ENCODE data around the gene SYNE3. TPM values are rescaled to one million over a fixed set of nuclear protein-coding genes. Genes with fewer than 3 reads are reported as not detected.

The SYNE3 gene
- polyA plus RNA-seq, 1 donor (not counting 4 experiments of a cell fraction or from before 2014, with no cell fraction given), result 1.0 TPM

- no peak overlapping the region for H3K4me2 ChIP-seq (ENCODE audit: control insufficient read depth, extremely low read depth, insufficient read depth, low read depth, low read length)
- H4K20me1 ChIP-seq (ENCODE audit: control insufficient read depth, extremely low read depth, insufficient read depth, low read length), result no peaks in the 10 kb centered on the region
- peaks cover 62% of the 10 kb centered on the region for H3K79me2 ChIP-seq (ENCODE audit: control insufficient read depth, insufficient read depth, low read length)
- peaks cover 4% of the 10 kb centered on the region for H3K9me3 ChIP-seq (ENCODE audit: control insufficient read depth, low read depth, low read length)
- H2AFZ ChIP-seq (ENCODE audit: control insufficient read depth, low read length), result no peak overlapping the region
- no peak overlapping the region for H3K27ac ChIP-seq (ENCODE audit: control insufficient read depth, insufficient read depth, low read length)
- no peaks in the 10 kb centered on the region for H3K36me3 ChIP-seq (ENCODE audit: control insufficient read depth in 2 of 2, extremely low read depth in 1 of 2, insufficient read depth in 2 of 2, low read length in 2 of 2)
- TF ChIP-seq EZH2 (IDR thresholded peaks at IDR 0.05; ENCODE audit: low read length) (no peak), CTCF (optimal IDR thresholded peaks at IDR 0.05 in 1 of 3, IDR thresholded peaks at IDR 0.05 in 1 of 3, conservative IDR thresholded peaks at IDR 0.05 in 1 of 3; ENCODE audit: extremely low read depth in 1 of 3, insufficient read depth in 2 of 3, low read length in 3 of 3) (no peak)
- dilution Hi-C loops (cut with MboI; ENCODE audit: extremely low pct_ligation_motif_present, low sequenced_read_pairs), result no loop called here
- DNase-seq (ENCODE audit: low read depth, low spot score) (no peak), FAIRE-seq (no peak)
- H3K4me1 ChIP-seq (ENCODE audit: control insufficient read depth, extremely low read depth, insufficient read depth, low read length), result peaks cover 11% of the 10 kb centered on the region
- H3K9me1 ChIP-seq (ENCODE audit: control insufficient read depth, extremely low read depth, insufficient read depth, low read length), result no peaks in the 10 kb centered on the region
- H3K27me3 ChIP-seq (ENCODE audit: control insufficient read depth, extremely low read depth, insufficient read depth, low read length), result no peaks in the 10 kb centered on the region
- no peak overlapping the region for H3K9ac ChIP-seq (ENCODE audit: control insufficient read depth, extremely low read depth, insufficient read depth, low read length)
- no peak overlapping the region for H3K4me3 ChIP-seq (ENCODE audit: control insufficient read depth in 2 of 3, extremely low read depth in 1 of 3, insufficient read depth in 2 of 3, low read depth in 1 of 3, low read length in 3 of 3)
Measured at GRCh38 chr14:95541346-95541745, 24.9 kb upstream of the SYNE3 start.

GRCh38 chr14:95540236-95540855 is 23.9 kb upstream of the SYNE3 start:
- Histone ChIP-seq H3K36me3 (ENCODE audit: control insufficient read depth in 2 of 2, extremely low read depth in 1 of 2, insufficient read depth in 2 of 2, low read length in 2 of 2) (no peaks in the 10 kb centered on the region), H3K27me3 (ENCODE audit: control insufficient read depth, extremely low read depth, insufficient read depth, low read length) (no peaks in the 10 kb centered on the region), H3K9me3 (ENCODE audit: control insufficient read depth, low read depth, low read length) (peaks cover 1% of the 10 kb centered on the region), H3K27ac (ENCODE audit: control insufficient read depth, insufficient read depth, low read length) (no peak overlapping the region), H3K79me2 (ENCODE audit: control insufficient read depth, insufficient read depth, low read length) (peaks cover 72% of the 10 kb centered on the region), H3K9me1 (ENCODE audit: control insufficient read depth, extremely low read depth, insufficient read depth, low read length) (no peaks in the 10 kb centered on the region), H3K4me1 (ENCODE audit: control insufficient read depth, extremely low read depth, insufficient read depth, low read length) (peaks cover 9% of the 10 kb centered on the region), H4K20me1 (ENCODE audit: control insufficient read depth, extremely low read depth, insufficient read depth, low read length) (no peaks in the 10 kb centered on the region), H3K4me3 (ENCODE audit: control insufficient read depth in 2 of 3, extremely low read depth in 1 of 3, insufficient read depth in 2 of 3, low read depth in 1 of 3, low read length in 3 of 3) (no peak overlapping the region), H3K4me2 (ENCODE audit: control insufficient read depth, extremely low read depth, insufficient read depth, low read depth, low read length) (no peak overlapping the region), H3K9ac (ENCODE audit: control insufficient read depth, extremely low read depth, insufficient read depth, low read length) (no peak overlapping the region), H2AFZ (ENCODE audit: control insufficient read depth, low read length) (no peak overlapping the region)
- dilution Hi-C loops (cut with MboI; ENCODE audit: extremely low pct_ligation_motif_present, low sequenced_read_pairs), result no loop called here
- DNase-seq (ENCODE audit: low read depth, low spot score) (no peak), FAIRE-seq (no peak)
- TF ChIP-seq EZH2 (IDR thresholded peaks at IDR 0.05; ENCODE audit: low read length) (no peak), CTCF (optimal IDR thresholded peaks at IDR 0.05 in 1 of 3, IDR thresholded peaks at IDR 0.05 in 1 of 3, conservative IDR thresholded peaks at IDR 0.05 in 1 of 3; ENCODE audit: extremely low read depth in 1 of 3, insufficient read depth in 2 of 3, low read length in 3 of 3) (no peak)
